IPS DF 6.9 (cell line): ENCODE results near the gene MOB3C.
"Not testable (repeated sequence)": the region's sequence is repeated elsewhere in the genome, so short reads cannot be mapped to it uniquely, and the experiment has no call there.

Source experiments
- DNase-seq: peaks from one replicate; pipeline ENCODE4 v3.0.0-alpha.2; 2013; ENCODE audit warnings: low read depth, low spot score
- H3K27ac ChIP-seq: one replicate; pipeline ENCODE4 v1.5.1; 2013; ENCODE audit warnings: low read length, control low read depth
- H3K27me3 ChIP-seq: 2 replicates; pipeline ENCODE4 v1.6.1; 2013; ENCODE audit warnings: mild to moderate bottlenecking, low read length; ENCODE audit not compliant: control insufficient read depth, insufficient read depth
- H3K36me3 ChIP-seq: 2 replicates; pipeline ENCODE4 v1.6.1; 2013; ENCODE audit warnings: low read length; ENCODE audit not compliant: control insufficient read depth, insufficient read depth
- H3K4me1 ChIP-seq: 2 replicates; pipeline ENCODE4 v1.6.1; 2013; ENCODE audit warnings: low read length; ENCODE audit not compliant: control insufficient read depth, insufficient read depth
- H3K4me3 ChIP-seq: 2 replicates; pipeline ENCODE4 v1.5.1; 2013; ENCODE audit warnings: mild to moderate bottlenecking, low read length
- H3K9me3 ChIP-seq: 2 replicates; pipeline ENCODE4 v1.6.1; 2013; ENCODE audit warnings: low read length, inconsistent platforms; ENCODE audit not compliant: control insufficient read depth, insufficient read depth
- WGBS: extraction: QIAGEN DNeasy Blood & Tissue Kit; methylation state at CpG from one replicate; pipeline ENCODE4 v1.1.7; 2013; ENCODE audit warnings: mixed read lengths, missing lambda C conversion rate; ENCODE audit not compliant: insufficient read length, insufficient coverage; 5-methylcytosine and 5-hydroxymethylcytosine counted together

Gene MOB3C

GRCh38 chr1:46653405-46653958, 36.9 kb upstream of the MOB3C start:
- no peak overlapping the region for H3K4me3 ChIP-seq
- no peaks in the 10 kb centered on the region for H3K27me3 ChIP-seq
- H3K4me1 ChIP-seq = no peaks in the 10 kb centered on the region
- WGBS = no CpG with 5 or more reads among the region's 2 CpGs
- no peaks in the 10 kb centered on the region; the same call in 1 of the 2 replicates for H3K36me3 ChIP-seq
- DNase-seq = no peak
- H3K9me3 ChIP-seq = no peaks in the 10 kb centered on the region
- H3K27ac ChIP-seq = no peak overlapping the region

- no peak overlapping the region for H3K4me3 ChIP-seq
- no peaks in the 10 kb centered on the region for H3K4me1 ChIP-seq
- no peak for DNase-seq
- H3K9me3 ChIP-seq = no peaks in the 10 kb centered on the region
- no CpG with 5 or more reads among the region's 6 CpGs for WGBS
- no peak overlapping the region for H3K27ac ChIP-seq
- H3K27me3 ChIP-seq = no peaks in the 10 kb centered on the region
- no peaks in the 10 kb centered on the region; the same call in 1 of the 2 replicates for H3K36me3 ChIP-seq
These were observed 35.9 kb upstream of the MOB3C start for GRCh38 chr1:46652321-46653100.

GRCh38 chr1:46651152-46651551, 34.5 kb upstream of the MOB3C start:
- not testable (repeated sequence) for H3K27ac ChIP-seq, H3K4me1 ChIP-seq, H3K4me3 ChIP-seq, DNase-seq, H3K9me3 ChIP-seq, H3K36me3 ChIP-seq, H3K27me3 ChIP-seq
- WGBS = no CpG with 5 or more reads among the region's 3 CpGs

GRCh38 chr1:46650491-46650890, 33.9 kb upstream of the MOB3C start:
- Histone ChIP-seq H3K27me3 (no peaks in the 10 kb centered on the region), H3K4me3 (no peak overlapping the region), H3K4me1 (no peaks in the 10 kb centered on the region), H3K27ac (no peak overlapping the region), H3K9me3 (no peaks in the 10 kb centered on the region), H3K36me3 (no peaks in the 10 kb centered on the region; the same call in 1 of the 2 replicates)
- DNase-seq = no peak
- WGBS = no CpG with 5 or more reads among the region's 3 CpGs

- no peak for DNase-seq
These were observed 33.2 kb upstream of the MOB3C start for GRCh38 chr1:46649764-46650163.

GRCh38 chr1:46647611-46648010, 31.0 kb upstream of the MOB3C start:
- no peak for DNase-seq
- Histone ChIP-seq H3K27ac (no peak overlapping the region), H3K27me3 (no peaks in the 10 kb centered on the region), H3K4me3 (no peak overlapping the region), H3K9me3 (no peaks in the 10 kb centered on the region), H3K4me1 (no peaks in the 10 kb centered on the region), H3K36me3 (no peaks in the 10 kb centered on the region; the same call in 1 of the 2 replicates)
- WGBS = no CpG with 5 or more reads among the region's 3 CpGs

More at GRCh38 chr1:46649764-46650163, 33.2 kb upstream of the MOB3C start:
- WGBS = no CpG with 5 or more reads among the region's 2 CpGs
- Histone ChIP-seq H3K9me3 (no peaks in the 10 kb centered on the region), H3K4me1 (no peaks in the 10 kb centered on the region), H3K36me3 (no peaks in the 10 kb centered on the region), H3K27ac (no peak overlapping the region), H3K4me3 (no peak overlapping the region), H3K27me3 (no peaks in the 10 kb centered on the region)

GRCh38 chr1:46646844-46647243, 30.2 kb upstream of the MOB3C start:
- no peaks in the 10 kb centered on the region for H3K4me1 ChIP-seq
- H3K4me3 ChIP-seq = no peak overlapping the region
- H3K27ac ChIP-seq = no peak overlapping the region
- no peak for DNase-seq
- no peaks in the 10 kb centered on the region for H3K27me3 ChIP-seq
- no CpG with 5 or more reads among the region's 2 CpGs for WGBS
- H3K36me3 ChIP-seq = no peaks in the 10 kb centered on the region; the same call in 1 of the 2 replicates
- no peaks in the 10 kb centered on the region for H3K9me3 ChIP-seq

- Histone ChIP-seq H3K9me3 (no peaks in the 10 kb centered on the region), H3K4me1 (no peaks in the 10 kb centered on the region), H3K36me3 (no peaks in the 10 kb centered on the region; the same call in 1 of the 2 replicates), H3K27ac (no peak overlapping the region), H3K27me3 (no peaks in the 10 kb centered on the region), H3K4me3 (no peak overlapping the region)
- DNase-seq = no peak
- no CpG with 5 or more reads among the region's 1 CpG for WGBS
These were observed 29.7 kb upstream of the MOB3C start for GRCh38 chr1:46646331-46646730.

- no peak overlapping the region for H3K27ac ChIP-seq
- no peak for DNase-seq
- H3K4me1 ChIP-seq = no peaks in the 10 kb centered on the region
- no peak overlapping the region for H3K4me3 ChIP-seq
- WGBS = no CpG with 5 or more reads among the region's 4 CpGs
- no peaks in the 10 kb centered on the region for H3K27me3 ChIP-seq
- no peaks in the 10 kb centered on the region; the same call in 1 of the 2 replicates for H3K36me3 ChIP-seq
- H3K9me3 ChIP-seq = no peaks in the 10 kb centered on the region
These were observed 29.2 kb upstream of the MOB3C start for GRCh38 chr1:46645815-46646214.

GRCh38 chr1:46643368-46643775, 26.8 kb upstream of the MOB3C start:
- no peak overlapping the region for H3K4me3 ChIP-seq
- H3K9me3 ChIP-seq = no peaks in the 10 kb centered on the region
- no peaks in the 10 kb centered on the region for H3K4me1 ChIP-seq
- no peaks in the 10 kb centered on the region; the same call in 1 of the 2 replicates for H3K36me3 ChIP-seq
- no peaks in the 10 kb centered on the region for H3K27me3 ChIP-seq
- H3K27ac ChIP-seq = no peak overlapping the region
- DNase-seq = no peak
